NCI-H2029 (cell line): ENCODE results near the gene TLK2.
"Not testable (repeated sequence)": the region's sequence is repeated elsewhere in the genome, so short reads cannot be mapped to it uniquely, and the experiment has no call there.

Experiments used
- DNase-seq: peaks from one replicate; lab custom pipeline; 2025; lab: John Stamatoyannopoulos, UW

The TLK2 gene

DNA sequence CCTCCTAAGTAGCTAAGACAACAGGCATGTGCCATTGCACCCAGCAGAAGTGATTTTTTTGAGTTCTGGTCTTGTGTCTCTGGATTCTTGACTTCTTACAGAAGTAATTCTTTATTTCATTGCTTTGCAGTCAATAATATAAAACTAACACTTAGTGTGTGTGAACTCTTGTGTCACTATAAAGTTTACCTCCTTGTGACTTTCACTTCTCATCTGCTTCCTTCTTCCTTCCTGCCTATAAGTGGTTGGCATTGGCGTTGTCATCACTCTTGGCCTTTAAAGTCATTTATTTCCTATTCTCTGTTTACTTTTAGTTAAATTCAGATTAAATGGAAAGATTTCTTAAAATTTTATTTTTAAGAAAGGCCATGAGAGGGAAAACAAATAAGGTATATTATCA lies 12.4 kb downstream of the TLK2 start:
- not testable (repeated sequence) for DNase-seq

DNA sequence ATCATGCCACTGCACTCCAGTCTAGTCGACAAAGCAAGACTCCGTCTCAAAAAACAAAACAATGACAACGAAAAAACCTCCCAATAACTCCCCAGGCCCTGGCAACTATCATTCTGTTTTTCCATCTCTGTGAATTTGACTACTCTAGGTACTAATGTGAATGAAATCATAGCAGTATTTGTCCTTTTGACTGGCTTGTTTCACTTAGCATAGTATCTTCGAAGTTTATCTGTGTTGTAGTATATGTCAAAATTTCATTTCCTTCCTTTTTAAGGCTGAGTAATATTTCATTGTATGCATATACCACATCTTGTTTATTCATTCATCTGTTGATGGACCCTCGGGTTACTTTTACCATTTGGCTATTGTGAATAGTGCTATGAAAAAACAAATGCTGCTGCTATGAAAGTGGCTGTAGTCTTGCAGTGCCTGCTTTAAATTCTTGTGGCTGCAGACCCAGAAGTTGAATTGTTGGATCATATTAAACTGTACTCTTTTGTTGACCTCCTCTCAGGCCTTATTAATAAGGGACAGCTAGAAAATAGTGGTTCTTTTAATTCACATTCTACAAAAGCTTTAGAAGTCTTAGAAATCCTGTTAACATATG lies 14.5 kb downstream of the TLK2 start:
- not testable (repeated sequence) for DNase-seq

DNA sequence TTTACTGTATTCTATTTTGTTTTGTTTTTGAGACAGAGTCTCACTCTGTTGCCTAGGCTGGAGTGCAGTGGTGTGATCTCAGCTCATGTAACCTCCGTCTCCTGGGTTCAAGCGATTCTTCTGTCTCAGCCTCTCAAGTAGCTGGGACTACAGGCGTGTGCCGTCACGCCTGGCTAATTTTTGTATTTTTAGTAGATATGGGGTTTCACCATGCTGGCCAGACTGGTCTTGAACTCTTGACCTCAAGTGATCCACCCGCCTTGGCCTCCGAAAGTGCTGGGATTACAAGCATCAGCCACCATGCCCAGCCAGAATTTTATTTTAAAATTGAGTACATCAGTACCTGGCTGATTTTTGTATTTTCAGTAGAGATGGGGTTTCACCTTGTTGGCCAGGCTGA lies 15.4 kb downstream of the TLK2 start:
- not testable (repeated sequence) for DNase-seq

DNA sequence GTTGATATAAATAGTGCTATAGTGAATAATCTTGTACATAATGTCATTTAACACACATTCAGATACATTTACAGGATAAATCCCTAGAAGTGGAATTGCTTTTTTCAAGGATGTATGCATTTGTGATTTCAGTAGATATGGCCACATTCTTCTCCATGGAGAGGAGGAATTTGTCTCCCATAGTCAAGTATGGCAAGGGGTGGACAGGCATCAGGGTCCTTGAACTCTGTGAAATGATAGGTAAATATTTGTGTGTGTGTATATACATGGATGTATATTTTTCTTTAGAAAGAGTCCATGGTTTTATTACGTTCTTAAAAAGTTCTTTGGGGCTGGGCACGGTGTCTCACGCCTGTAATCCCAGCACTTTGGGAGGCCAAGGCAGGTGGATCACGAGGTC lies 17.7 kb downstream of the TLK2 start:
- not testable (repeated sequence) for DNase-seq

DNA sequence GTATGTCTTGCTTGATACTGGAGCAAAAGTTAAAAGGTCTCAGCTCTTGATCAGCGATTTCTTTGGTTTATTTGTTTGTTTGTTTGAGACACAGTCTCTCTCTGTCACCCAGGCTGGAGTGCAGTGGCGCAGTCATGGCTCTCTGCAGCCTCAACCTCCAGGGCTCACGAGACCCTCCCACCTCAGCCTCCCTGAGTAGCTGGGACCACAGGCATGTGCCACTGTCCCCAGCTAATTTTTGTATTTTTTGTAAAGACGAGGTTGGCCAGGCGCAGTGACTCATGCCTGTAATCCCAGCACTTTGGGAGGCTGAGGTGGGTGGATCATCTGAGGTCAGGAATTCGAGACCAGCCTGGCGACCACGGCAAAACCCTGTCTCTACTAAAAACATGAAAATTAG lies 20.2 kb downstream of the TLK2 start:
- not testable (repeated sequence) for DNase-seq

DNA sequence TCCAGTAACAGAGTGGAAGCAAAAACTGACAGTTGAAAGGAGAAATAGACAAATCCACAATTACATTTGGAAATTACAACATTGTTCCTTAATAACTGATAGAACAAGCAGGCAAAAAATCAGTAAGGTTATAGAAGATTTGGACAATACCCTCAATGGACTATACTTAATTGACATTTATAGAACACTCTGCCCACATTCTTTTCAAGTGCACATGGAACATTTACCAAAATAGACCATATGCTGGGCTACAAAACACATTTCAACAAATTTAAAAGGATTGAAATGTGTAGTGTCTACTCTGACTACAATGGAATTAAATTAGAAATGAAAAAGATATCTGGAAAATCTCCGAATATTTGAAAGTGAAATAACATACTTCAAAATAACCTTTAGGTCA lies 21.8 kb downstream of the TLK2 start:
- DNase-seq: not testable (repeated sequence)

DNA sequence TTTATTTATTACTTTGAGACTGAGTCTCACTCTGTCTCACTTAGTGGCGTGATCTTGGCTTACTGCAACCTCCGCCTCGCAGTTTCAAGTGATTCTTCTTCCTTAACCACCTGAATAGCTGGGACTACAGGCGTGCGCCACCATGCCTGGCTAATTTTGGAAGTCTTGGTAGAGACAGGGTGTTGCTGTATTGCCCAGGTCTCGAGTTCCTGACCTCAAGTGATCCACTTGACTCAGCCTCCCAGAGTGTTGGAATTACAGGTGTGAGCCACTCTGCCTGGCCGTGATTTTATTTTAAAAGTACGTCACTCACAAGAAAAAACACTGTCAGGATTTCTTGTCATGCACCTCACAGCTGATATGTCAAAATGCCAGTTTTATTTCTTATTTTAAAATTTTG lies 26.2 kb downstream of the TLK2 start:
- not testable (repeated sequence) for DNase-seq

DNA sequence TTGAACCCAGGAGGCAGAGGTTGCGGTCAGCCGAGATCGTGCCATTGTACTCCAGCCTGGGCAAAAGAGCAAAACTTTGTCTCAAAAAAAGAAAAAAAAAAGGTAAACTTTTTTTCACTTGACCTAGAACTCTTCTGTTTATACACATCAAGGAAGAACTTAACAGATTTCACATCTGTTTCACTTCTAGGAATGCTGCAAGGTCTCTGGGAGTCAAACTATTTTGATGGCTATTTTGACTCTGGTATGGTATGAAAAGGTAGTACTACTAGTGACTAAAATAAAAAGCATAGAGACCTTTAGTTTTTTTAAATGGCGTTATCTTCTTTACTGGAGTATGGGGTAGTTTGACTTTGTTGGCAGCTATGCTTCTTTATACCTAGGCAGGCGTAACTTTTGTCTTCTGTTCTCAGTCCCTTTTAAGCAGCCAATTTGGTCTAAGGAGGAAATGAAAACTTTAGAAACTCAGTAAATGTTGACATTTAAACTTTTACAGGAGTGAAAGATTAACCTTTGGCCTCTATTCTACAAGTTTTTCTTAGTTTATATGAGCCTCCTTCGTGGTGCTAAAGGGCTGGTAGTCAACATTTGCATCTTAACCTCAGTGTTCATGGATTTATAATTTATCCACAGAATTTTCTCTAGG lies 28.7 kb downstream of the TLK2 start:
- not testable (repeated sequence) for DNase-seq

DNA sequence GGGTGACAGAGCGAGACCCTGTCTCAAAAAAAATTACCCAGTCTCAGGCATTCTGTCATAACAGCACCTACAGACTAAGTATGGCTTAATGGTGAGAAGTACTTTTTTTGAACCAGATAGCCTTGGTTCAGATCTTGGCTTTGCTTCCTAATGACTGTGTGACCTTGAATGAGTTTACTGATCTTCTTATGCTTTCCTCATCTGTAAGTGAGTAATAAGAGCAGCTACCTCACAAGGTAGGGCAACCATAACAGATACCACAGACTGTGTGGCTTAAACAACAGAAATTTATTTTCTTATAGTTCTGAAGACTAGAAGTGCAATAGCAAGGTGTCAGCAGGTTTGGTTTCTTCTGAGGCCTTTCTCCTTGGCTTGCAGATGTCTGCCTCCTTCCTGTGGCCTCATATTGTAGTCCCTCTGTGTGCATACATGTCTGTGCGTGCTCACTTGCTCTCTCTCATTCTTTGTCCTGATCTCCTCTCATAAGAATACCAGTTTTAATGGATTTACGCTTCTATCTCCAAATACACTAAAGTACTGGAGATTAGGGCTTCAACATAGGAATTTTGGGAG lies 31.7 kb downstream of the TLK2 start:
- DNase-seq: not testable (repeated sequence)

DNA sequence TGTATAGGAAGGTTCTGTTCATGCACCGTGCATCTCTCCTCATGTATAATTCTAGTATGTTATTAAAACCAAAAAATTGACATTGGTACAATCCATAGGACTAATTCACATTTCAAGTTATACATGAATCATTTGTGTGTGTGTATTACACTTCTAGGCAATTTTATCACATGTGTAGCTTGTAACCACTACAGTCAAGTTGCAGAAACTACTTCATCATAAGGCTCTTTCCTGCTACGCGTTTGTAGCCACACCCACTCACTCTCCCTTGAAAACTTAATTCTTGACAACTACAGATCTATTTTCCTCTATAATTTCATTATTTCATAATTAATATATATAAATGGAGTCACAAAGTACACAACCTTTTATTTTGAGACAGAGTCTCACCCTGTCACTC lies 32.4 kb downstream of the TLK2 start:
- DNase-seq: not testable (repeated sequence)

DNA sequence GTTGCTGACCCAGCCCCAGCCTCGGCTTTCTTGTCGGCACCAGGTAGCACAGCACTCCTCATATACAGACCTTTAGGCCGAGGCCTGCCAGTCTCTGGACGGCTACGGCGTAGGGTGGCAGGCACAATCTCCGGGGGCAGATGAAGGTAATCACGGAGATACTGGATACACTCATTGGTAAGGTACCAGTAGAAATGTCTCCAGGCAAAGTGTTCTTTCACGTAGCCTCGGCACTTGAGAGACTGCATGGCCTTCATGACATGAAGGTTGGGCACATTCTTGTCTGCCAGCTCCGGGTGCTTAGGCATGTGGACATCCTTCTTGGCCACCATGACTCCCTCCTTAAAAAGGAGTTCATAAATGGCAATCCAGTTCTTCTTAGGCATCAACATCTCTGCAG lies 37.8 kb downstream of the TLK2 start:
- DNase-seq: not testable (repeated sequence)

DNA sequence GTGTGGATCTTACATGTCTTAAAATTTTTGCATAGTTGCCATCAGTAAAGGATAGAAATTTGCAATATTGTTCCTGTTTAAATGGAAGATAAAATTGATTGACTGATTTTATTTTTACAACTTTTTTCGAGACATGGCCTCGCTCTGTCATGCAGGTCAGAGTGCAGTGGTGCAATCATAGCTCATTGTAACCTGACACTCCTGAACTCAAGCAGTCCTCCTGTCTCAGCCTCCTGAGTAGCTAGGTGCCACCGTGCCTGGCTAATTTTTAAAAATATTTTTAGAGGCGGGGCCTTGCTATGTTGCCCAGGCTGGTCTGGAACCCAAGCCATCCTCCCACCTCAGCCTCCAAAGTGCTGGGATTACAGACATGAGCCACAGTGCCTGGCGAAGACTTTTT lies 42.7 kb downstream of the TLK2 start:
- DNase-seq: not testable (repeated sequence)

DNA sequence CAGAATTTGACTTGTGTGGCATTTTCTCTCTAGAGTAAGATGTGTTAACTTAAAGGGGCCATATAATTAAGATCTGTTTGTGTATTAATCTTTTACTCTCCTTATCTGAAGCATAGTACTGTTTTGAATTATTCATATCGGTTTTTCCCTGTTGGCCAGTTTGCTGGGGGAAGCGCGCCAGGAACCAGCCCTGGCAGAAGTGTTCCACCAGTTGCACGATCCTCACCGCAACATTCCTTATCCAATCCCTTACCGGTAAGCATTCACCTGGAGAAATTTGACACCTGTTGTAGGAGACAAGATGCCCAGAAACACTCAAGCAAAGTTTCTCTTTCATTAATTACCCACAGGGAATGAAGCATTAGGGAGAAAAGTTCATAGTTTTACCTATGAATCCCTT lies 45.5 kb downstream of the TLK2 start:
- DNase-seq: not testable (repeated sequence)

DNA sequence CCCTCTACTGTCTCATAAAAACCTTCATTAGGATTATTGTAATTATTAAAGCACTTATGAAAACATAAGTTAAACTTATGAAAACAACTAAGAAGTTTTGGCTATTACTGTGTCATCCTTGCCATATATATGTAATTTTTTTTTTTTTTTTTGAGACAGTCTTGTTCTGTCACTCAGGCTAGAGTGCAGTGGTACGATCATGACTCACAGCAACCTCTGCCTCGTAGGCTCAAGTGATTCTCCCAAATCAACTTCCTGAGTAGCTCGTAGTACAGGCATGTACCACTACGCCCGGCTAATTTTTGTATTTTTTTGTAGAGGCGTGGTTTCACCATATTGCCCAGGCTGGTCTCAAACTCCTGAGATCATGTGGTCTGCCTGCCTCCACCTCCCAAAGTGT lies 46.7 kb downstream of the TLK2 start:
- DNase-seq: not testable (repeated sequence)

DNA sequence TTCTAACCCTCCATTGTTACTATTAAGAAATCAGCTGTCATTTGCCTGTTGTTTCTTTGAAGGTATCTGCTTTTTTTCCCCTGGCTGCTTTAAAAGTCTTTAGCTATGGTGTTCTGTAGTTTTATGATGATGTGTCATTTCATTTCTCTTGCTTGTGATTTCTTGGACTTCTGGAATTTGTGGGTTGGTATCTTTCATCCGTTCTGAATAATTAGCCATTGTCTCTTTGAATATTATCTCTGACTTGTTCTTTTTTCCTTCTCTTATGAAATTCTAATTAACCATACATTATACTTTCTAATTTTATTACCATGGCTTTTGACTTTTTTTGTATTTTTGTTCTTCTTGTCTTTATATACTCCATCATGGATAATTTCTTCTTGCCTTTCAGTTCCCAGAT lies 52.3 kb downstream of the TLK2 start:
- not testable (repeated sequence) for DNase-seq

DNA sequence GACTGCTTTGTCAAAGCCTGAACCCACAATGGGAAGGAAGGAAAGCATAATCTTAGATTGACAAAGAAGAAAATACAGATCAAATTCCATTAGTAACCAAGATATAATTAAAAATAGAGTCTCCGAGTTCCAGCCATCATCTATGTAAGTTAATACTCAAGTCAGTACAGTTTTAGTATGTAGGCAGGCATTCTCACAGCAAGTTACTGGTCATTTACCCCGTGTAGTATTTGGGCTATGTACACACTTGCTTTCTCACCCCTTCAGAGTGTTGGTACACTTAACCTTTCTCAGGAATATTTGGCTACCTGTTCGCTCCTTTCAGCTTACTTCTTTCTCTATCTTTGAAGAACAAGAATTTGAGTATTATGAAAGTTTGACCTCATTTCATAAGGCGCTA lies 57.9 kb downstream of the TLK2 start:
- DNase-seq: not testable (repeated sequence)

DNA sequence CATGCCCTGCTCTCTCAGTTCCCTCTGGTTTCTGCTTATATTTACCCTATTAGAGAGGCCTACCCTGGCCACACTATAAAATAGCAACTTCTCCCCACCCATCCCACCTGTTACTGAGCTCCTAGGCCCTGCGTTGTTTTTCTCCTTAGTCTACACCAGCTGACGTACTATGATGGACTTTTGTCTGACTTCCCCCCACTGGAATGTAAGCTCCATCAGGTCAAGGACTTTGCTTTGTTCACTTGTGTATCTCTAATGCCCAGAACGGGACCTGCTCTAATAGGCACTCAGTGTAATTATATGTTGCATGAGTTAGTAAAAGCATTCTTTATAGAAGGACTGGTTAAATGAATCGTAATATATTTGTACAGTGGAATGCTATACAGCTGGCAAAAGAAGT lies 62.4 kb downstream of the TLK2 start:
- DNase-seq: not testable (repeated sequence)

DNA sequence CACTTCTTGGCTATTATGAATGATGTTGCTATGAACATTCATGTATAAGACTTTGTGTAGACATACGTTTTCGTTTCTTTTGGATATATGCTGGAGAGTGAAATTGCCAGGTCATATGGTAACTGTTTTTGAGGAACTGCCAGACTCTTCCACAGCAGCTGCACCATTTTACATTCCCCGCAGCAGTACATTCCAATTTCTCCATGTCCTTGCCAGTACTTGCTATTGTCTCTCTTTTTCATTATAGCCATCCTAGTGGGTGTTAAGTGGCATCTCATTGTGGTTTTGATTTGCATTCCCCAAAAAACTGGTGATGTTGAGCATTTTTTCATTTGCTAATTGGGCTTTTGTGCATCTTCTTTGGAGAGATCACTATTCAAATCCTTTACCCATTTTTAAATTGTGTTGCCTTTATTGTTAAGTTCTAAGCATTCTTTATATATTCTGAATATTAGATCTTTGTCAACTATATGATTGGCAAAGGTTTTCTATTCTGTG lies 64.7 kb downstream of the TLK2 start:
- DNase-seq: not testable (repeated sequence)

DNA sequence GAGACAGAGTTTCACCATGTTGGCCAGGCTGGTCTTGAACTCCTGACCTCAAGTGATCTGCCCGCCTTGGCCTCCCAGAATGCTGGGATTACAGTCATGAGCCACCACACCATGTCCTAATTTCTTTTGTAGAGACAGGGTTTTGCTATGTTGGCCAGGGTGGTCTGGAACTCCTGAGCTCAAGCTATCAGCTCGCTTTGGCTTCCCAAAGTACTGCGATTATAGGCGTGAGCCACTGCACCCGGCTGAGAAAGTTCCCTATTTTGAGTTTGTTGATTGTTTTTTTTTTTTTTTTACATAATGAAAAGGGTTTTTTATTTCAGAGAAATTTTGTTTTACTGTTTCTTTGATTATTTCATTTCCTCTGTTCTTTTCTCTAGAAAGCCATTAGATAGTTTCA lies 67.4 kb downstream of the TLK2 start:
- not testable (repeated sequence) for DNase-seq

DNA sequence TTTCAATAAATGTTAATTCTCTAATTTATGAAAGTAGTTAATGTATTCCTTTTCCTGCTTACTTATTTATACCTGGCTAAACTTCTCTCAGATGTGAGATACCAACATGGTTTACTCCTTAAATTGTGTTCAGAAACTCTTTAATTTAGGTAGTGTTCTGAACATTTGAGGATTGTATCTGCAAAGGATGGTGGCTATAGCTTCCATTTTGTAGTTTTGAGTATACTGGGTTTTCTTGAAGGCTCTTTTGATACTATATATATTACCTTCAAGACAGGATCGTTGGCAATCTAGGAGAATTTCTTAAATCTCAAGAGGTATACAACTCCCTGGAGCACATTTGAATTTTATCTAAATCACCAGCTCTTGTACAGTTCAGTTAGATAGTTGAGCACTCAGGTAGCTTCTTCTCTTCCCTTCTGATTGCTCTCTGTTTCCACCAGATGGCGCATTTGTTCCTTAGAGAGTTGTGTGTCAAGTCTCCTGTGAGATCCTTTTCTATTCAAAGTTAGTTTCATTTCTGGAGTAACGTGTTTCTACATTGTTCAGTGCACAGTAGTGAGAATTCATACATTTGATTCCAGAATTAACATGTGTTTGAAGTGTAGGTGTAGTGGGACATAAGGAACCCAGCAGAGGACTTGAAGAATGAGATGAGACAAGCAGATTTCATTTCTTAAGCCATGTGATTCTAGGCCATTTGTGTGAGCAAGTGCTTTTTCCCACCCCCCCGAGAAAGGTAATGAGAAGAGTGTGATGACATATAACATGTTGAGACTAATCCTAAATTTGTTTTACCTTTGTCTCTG lies 74.4 kb downstream of the TLK2 start:
- peak; percentile 22 for DNase-seq

DNA sequence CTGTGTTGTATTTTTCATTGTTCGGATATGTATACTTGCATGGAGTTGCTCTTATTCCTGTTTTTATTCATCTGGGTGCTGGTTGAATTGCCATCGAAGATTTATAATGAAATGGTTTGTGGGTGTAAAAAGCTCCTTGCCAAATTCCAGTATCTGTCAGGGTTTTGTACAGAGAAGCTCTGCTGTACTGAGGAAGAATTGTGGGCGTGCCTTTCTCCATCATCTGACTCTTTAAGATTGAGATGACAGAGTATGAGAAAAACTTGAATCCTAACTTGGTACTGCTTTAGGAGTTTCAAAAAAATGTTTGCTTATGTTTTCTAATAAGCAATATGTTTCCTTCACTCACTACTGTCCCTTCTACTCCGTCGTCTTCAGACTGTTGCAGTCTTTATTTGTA lies 78.9 kb downstream of the TLK2 start:
- DNase-seq: not testable (repeated sequence)

DNA sequence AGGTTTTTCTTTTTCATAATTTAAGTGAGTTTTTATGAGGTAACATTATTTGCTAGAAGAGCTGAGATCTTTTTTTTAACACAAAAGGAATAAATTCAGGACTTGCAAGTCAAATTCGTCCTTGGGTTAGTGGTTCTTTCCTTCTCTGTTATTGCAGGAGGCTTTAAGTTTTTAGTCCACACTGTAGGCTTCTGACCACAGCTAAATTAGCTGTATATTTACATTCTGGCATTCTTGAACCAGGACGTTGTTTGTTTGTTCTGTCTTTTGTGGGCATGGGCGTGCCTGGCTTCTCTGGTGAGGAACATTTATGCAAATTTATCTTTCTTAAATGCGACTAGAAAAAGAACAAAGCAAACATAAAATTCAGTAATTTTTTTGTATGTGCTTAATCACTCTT lies 80.3 kb downstream of the TLK2 start:
- DNase-seq: not testable (repeated sequence)
